22Rv1 (cell line): ENCODE measurements around the gene RAVER1.

Source experiments
- ZFX ChIP-seq: fragments of 450-650 bp; IDR thresholded peaks from 2 replicates; pipeline ENCODE4 v1.6.1; 2017; ENCODE audit warnings: antibody characterized with exemption, borderline replicate concordance
- TF ChIP-seq, protein P1 (sequence below): fragments of 450-650 bp; IDR thresholded peaks from 2 replicates; pipeline ENCODE4 v1.5.1; 2017; ENCODE audit warnings: mild to moderate bottlenecking

DNA sequence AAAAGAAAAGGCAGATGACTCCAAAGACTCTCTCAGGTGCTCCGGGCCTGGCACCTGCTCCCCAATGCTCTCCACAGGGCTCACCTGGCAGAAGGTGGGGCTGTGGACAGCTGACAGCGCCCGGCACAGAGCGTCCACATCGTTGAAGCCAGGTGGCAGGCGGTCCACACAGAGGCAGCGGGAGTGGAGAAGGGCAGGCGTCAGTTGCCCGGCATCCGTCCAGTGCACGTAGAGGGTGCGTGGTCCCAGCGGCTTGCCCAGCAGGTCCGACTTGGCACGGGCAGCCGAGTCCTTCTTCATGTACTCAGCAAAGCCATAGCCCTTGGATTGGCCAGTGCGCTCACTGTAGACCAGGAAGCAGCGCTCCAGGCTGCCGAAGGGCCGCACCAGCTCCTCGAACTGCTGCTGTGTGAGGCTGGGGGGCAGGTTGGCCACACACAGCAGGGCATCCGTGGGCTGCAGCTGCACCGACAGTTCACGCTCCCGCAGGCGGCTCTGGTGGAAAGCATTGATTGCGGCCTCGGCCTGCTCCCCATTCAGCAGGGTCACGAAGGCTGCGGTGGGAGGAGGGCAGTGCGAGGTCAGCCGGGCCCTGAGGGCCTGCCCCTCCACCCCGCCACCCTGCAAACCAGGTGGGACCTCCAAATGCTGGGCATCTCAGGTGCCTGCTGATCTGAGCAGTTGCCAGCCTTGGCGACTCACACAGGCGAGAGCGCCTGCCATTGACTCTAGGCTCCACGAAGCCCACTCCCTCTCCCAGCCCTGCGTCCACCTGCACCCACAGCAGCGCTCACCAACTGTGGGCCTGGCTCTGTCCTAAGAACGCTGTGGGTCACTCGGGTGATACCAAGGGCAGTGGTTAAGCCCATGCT, 4.5 kb downstream of the RAVER1 start:
- TF ChIP-seq, protein P1, sequence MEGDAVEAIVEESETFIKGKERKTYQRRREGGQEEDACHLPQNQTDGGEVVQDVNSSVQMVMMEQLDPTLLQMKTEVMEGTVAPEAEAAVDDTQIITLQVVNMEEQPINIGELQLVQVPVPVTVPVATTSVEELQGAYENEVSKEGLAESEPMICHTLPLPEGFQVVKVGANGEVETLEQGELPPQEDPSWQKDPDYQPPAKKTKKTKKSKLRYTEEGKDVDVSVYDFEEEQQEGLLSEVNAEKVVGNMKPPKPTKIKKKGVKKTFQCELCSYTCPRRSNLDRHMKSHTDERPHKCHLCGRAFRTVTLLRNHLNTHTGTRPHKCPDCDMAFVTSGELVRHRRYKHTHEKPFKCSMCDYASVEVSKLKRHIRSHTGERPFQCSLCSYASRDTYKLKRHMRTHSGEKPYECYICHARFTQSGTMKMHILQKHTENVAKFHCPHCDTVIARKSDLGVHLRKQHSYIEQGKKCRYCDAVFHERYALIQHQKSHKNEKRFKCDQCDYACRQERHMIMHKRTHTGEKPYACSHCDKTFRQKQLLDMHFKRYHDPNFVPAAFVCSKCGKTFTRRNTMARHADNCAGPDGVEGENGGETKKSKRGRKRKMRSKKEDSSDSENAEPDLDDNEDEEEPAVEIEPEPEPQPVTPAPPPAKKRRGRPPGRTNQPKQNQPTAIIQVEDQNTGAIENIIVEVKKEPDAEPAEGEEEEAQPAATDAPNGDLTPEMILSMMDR, result no peak
- no peak for TF ChIP-seq ZFX
